Thyroid gland (tissue), 4 donors: ENCODE results near the gene VWA2. TPM values are rescaled to one million over a fixed set of nuclear protein-coding genes. Genes with fewer than 3 reads are reported as not detected.

ENCODE experiments used
- DNase-seq, 2 donors: peaks; one replicate each; pipeline ENCODE4 v3.0.0-alpha.2; 2019
- H3K27ac ChIP-seq, 3 donors: fragments of 200-600 bp; sonication (generic); 1 replicate in 2 of 3; 2 replicates in 1 of 3; pipeline ENCODE4 v1.5.1; 2016 to 2019; ENCODE audit warnings: mild to moderate bottlenecking in 1 of 3, moderate library complexity in 1 of 3
- H3K27me3 ChIP-seq: fragments of 200-600 bp; sonication (generic); one replicate; pipeline ENCODE4 v1.5.1; 2019
- H3K36me3 ChIP-seq, 2 donors: fragments of 200-600 bp; sonication (generic); one replicate each; pipeline ENCODE4 v1.5.1; 2016 to 2019
- H3K4me1 ChIP-seq, 2 donors: fragments of 200-600 bp; sonication (generic); one replicate each; pipeline ENCODE4 v1.5.1; 2017 to 2019
- H3K4me3 ChIP-seq, 3 donors: fragments of 200-600 bp; sonication (generic); replicated peaks in 1 of 3; 1 replicate in 2 of 3; 2 replicates in 1 of 3; pipeline ENCODE4 v1.5.1; 2016; ENCODE audit warnings: mild to moderate bottlenecking in 1 of 3
- H3K9me3 ChIP-seq: fragments of 200-600 bp; sonication (generic); one replicate; pipeline ENCODE4 v1.5.1; 2017
- POLR2A ChIP-seq, 2 donors: fragments of 450-650 bp; IDR thresholded peaks; one replicate each; pipeline ENCODE4 v1.6.1; 2017; ENCODE audit warnings: antibody characterized with exemption in 2 of 2, mild to moderate bottlenecking in 2 of 2, moderate library complexity in 1 of 2
- WGBS, 2 donors: methylation state at CpG; one replicate each; pipeline ENCODE4 v1.1.5; 2017; 5-methylcytosine and 5-hydroxymethylcytosine counted together
- intact Hi-C: fragments of 100-400 bp; cut with DNase I; formaldehyde crosslinking; loops from one replicate; pipeline ENCODE4 v1.15.1; 2023
- total RNA-seq, 4 donors: library from RNA; depleted of rRNA; stranded (reverse); fragments of >200 nt; gene quantifications; one replicate each; pipeline ENCODE4 v1.2.3, GENCODE V29; 2016
- TF ChIP-seq, protein P1 (sequence below), 6 experiments: fragments of 200-600 bp in 3 of 6; fragments of 450-650 bp in 3 of 6; sonication (generic) in 3 of 6; IDR thresholded peaks; one replicate each; pipeline ENCODE4 v1.5.1; 2016 to 2019; ENCODE audit warnings: antibody characterized with exemption in 6 of 6, mild to moderate bottlenecking in 2 of 6, inconsistent platforms in 1 of 6, moderate library complexity in 1 of 6

VWA2 gene
- total RNA-seq, 4 donors from 2014 or later, result 0.13 to 0.22 TPM; not detected in 2

DNA sequence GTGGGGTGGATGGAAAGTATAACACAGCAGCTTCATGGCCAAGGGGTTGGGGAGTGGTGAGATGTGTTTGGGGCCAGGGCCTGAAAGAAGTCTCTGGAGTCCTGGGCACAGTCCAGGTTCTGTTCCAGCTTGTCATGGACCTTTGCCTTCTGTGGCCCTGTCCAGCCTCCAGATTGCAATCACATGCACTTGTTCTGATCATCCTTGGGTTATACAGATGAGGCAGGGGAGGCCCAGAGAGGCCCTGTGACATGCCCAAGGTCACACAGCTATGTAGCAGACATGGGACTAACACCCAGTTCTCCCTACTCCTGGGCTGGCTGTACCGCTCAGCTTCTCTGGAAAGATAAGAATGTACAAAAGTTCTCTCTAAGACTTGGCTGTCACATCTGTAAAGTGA is 11.7 kb downstream of the VWA2 start:
- intact Hi-C loops, result no loop called here
- TF ChIP-seq POLR2A (IDR thresholded peaks at IDR 0.05), result no peak
- TF ChIP-seq, protein P1, sequence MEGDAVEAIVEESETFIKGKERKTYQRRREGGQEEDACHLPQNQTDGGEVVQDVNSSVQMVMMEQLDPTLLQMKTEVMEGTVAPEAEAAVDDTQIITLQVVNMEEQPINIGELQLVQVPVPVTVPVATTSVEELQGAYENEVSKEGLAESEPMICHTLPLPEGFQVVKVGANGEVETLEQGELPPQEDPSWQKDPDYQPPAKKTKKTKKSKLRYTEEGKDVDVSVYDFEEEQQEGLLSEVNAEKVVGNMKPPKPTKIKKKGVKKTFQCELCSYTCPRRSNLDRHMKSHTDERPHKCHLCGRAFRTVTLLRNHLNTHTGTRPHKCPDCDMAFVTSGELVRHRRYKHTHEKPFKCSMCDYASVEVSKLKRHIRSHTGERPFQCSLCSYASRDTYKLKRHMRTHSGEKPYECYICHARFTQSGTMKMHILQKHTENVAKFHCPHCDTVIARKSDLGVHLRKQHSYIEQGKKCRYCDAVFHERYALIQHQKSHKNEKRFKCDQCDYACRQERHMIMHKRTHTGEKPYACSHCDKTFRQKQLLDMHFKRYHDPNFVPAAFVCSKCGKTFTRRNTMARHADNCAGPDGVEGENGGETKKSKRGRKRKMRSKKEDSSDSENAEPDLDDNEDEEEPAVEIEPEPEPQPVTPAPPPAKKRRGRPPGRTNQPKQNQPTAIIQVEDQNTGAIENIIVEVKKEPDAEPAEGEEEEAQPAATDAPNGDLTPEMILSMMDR (IDR thresholded peaks at IDR 0.05), result no peak
- DNase-seq, result no peak
- Histone ChIP-seq H3K4me1 (peaks cover 0 to 3% of the 10 kb centered on the region in 2 donors), H3K9me3 (no peaks in the 10 kb centered on the region), H3K27ac (no peak overlapping the region), H3K36me3 (no peaks in the 10 kb centered on the region), H3K4me3 (no peak overlapping the region), H3K27me3 (no peaks in the 10 kb centered on the region)
- 94 to 100% methylated on average over 1 of the region's 1 CpG for WGBS, 2 donors

DNA sequence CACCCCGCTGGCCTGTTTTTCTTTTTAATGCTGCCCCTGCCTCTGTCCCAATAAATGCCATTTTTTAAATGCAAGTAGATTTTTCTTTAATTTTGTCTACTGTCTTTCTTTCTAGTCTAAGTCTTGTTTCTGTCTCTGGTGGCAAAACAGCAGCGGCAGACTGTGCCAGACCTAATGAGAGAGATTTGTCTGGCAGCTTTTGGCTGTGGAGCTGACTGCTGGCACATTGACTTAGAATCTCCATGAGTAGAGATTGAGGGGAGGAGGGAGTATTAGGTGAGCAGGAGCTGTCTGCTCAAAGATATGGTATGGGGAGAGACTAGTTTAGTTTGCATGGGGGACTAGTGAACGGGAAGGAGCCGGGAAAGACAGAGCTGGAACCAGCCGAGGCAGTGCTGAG is 13.0 kb downstream of the VWA2 start:
- Histone ChIP-seq H3K9me3 (no peaks in the 10 kb centered on the region), H3K4me3 (no peak overlapping the region), H3K27me3 (no peaks in the 10 kb centered on the region), H3K27ac (no peak overlapping the region), H3K4me1 (peaks cover 0 to 3% of the 10 kb centered on the region in 2 donors), H3K36me3 (no peaks in the 10 kb centered on the region)
- 93 to 94% methylated on average over 5 of the region's 5 CpGs for WGBS, 2 donors
- no peak for DNase-seq
- intact Hi-C loops, result no loop called here
- TF ChIP-seq, protein P1 (IDR thresholded peaks at IDR 0.05), result no peak
- no peak for TF ChIP-seq POLR2A (IDR thresholded peaks at IDR 0.05)

DNA sequence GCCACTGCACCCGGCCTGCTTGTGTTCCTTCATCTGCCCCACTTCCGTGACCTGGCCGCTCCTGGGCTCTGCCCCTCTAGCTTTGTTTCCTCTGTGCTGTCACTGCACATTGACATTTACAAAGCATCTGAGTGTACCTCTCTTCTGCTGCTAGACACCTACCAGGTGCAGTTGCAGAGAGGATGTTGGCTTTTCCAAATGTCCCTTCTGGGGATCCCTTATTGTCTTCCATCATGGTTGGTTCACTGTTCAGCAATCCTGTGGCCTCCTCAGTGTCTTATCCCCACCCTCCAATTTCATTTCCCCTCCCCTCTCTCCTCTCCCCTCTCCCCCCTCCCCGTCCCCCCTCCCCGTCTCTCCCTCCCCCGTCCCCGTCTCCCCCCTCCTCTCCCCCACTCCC is 13.8 kb downstream of the VWA2 start:
- no peaks in the 10 kb centered on the region for H3K4me1 ChIP-seq
- no peak for DNase-seq
- H3K4me3 ChIP-seq, result no peak overlapping the region
- no peak for TF ChIP-seq POLR2A (IDR thresholded peaks at IDR 0.05)
- TF ChIP-seq, protein P1 (IDR thresholded peaks at IDR 0.05), result no peak
- H3K36me3 ChIP-seq, result no peaks in the 10 kb centered on the region
- no peaks in the 10 kb centered on the region for H3K9me3 ChIP-seq
- H3K27ac ChIP-seq, result no peak overlapping the region
- no peaks in the 10 kb centered on the region for H3K27me3 ChIP-seq
- intact Hi-C loops, result no loop called here
- WGBS, 2 donors, result 69 to 71% methylated on average over 4 of the region's 7 CpGs

DNA sequence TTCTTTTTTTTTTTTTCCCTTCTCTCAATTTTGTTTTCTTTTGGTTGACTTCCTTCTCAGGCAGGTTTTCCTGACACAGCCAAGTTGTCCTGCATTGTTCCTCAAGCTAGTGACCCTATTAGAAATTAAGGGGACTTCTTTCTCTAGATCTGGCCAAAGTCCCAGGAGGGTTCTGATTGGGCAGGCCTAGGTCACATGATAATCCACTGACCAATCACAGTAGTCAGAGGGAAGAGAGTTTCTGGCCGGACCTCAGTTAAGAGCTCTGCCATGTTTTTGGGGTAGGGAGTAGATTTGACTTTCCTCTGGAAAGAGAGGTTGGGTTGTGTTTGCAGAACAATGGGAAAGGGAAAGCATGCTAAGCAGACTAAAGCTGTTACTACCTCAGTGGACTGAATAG is 16.2 kb downstream of the VWA2 start:
- intact Hi-C loops, result no loop called here

DNA sequence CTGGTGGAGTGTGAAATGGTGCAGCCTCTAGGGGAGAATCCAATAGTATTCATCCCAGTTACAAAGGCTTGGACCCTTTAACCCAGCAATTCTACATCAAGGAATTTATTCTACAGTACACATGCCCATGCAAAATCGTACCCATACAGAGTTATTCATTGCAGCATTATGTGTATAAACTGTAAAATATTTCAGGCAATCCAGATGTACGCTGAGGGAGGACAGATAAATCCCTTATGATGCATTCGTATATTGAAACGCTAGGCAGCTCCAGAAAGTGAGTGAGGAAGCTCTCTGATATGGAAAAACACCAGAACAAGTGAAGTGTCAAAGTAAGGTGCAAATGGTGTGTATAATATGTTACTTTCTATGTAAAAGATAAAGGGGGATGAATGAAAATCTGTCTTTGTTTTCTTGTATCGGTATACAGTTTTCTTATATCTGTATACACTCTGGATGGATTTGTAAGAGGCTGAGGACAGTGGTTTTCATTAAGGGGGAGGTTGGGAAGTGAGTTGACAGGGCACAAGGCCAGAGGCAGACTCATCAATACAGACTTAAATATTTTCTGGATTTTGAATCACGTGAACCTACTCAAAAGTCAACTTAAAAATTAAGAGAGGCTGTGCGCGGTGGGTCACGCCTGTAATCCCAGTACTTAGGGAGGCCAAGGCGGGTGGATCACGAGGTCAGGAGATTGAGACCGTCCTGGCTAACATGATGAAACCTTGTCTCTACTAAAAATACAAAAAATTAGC is 17.1 kb downstream of the VWA2 start:
- H3K36me3 ChIP-seq, result no peaks in the 10 kb centered on the region
- WGBS, 2 donors, result 87 to 90% methylated on average over 12 of the region's 12 CpGs
- H3K4me1 ChIP-seq, result peaks cover 8 to 11% of the 10 kb centered on the region in 2 donors
- intact Hi-C loops, result no loop called here
- TF ChIP-seq POLR2A (IDR thresholded peaks at IDR 0.05), result no peak
- TF ChIP-seq, protein P1 (IDR thresholded peaks at IDR 0.05), result no peak
- no peak overlapping the region for H3K4me3 ChIP-seq
- no peaks in the 10 kb centered on the region for H3K27me3 ChIP-seq
- DNase-seq, result no peak
- no peaks in the 10 kb centered on the region for H3K9me3 ChIP-seq
- H3K27ac ChIP-seq, result no peak overlapping the region

More for the DNA sequence above, 16.2 kb downstream of the VWA2 start:
- 75 to 88% methylated on average over 1 of the region's 1 CpG for WGBS, 2 donors
- Histone ChIP-seq H3K27ac (no peak overlapping the region), H3K4me1 (peaks cover 0 to 1% of the 10 kb centered on the region in 2 donors), H3K36me3 (no peaks in the 10 kb centered on the region), H3K27me3 (no peaks in the 10 kb centered on the region), H3K9me3 (no peaks in the 10 kb centered on the region), H3K4me3 (no peak overlapping the region)
- TF ChIP-seq, protein P1 (IDR thresholded peaks at IDR 0.05), result no peak
- TF ChIP-seq POLR2A (IDR thresholded peaks at IDR 0.05), result no peak
- DNase-seq, result no peak
